Left cardiac atrium (tissue), 4 donors: ENCODE data around the gene LAMB4. TPM values are rescaled to one million over a fixed set of nuclear protein-coding genes. Genes with fewer than 3 reads are reported as not detected.
"Not testable (repeated sequence)": the region's sequence is repeated elsewhere in the genome, so short reads cannot be mapped to it uniquely, and the experiment has no call there.

Experiments
- ATAC-seq, 2 donors: fragments of 200-7000 bp; cut with Tn5 transposase; one replicate each; pipeline ENCODE4 v1.9.1; 2020; ENCODE audit warnings: mild to moderate bottlenecking in 2 of 2, moderate library complexity in 2 of 2
- DNase-seq: peaks from one replicate; pipeline ENCODE4 v3.0.0-alpha.2; 2020
- intact Hi-C, 2 donors: fragments of 100-400 bp; cut with DNase I; formaldehyde crosslinking; loops; one replicate each; pipeline versions ENCODE4 v1.14.1 to v1.15.1; 2022 to 2023
- total RNA-seq, 2 donors: library from RNA; stranded (reverse); fragmentation: NEBNext Ultra II Directional; extraction: Animal tissue kit (Norgen Biotek cat#: 25700); gene quantifications; one replicate each; pipeline ENCODE4 v1.2.1, GENCODE V29; 2021
- donor health status: DM: no; HTN: yes; CAD: no.
- donor health status: DM: no; HTN: yes; CAD: no; lungs with severe emphysema.
- donor health status: DM: yes; HTN: yes; CAD: no.
- donor health status: Dilated cardiomyopathy.

LAMB4 gene
- total RNA-seq, 2 donors from 2014 or later, result 0.16 to 0.47 TPM

- intact Hi-C loops, result no loop called here
- no peak for DNase-seq
- peak; percentile 20 to 21 for ATAC-seq
Observed at GRCh38 chr7:108063520-108063933, 66.6 kb downstream of the LAMB4 start.

GRCh38 chr7:108062250-108063014 lies 67.7 kb downstream of the LAMB4 start:
- DNase-seq, result no peak

GRCh38 chr7:108059526-108059925 lies 70.6 kb downstream of the LAMB4 start:
- ATAC-seq (peak; percentile 68 to 76), DNase-seq (no peak)
- intact Hi-C loops, result no loop called here

More at GRCh38 chr7:108062250-108063014, 67.7 kb downstream of the LAMB4 start:
- no peak for ATAC-seq
- intact Hi-C loops, result no loop called here

- intact Hi-C loops, result no loop called here
- ATAC-seq, result no peak
- DNase-seq, result no peak
Observed at GRCh38 chr7:108057951-108058481, 72.1 kb downstream of the LAMB4 start.

DNA sequence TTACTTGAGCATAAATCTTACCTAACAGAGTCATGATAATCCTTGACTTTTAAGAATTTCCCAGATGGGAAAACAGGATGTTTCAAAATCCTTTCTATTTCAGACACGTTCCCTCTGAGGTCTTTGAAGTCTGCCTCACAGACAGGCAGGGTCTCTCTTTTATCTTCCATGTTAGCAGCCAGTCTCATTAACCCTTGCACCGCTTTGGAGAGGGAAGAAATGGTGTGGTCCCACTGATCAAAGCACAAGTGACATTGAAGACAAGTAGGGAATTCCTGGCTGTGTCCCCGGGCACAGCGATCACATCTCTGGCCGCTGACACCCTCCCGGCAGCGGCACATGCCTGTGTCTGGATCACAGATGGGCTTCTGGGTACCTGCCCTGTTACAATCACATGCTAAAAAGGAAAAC lies 74.5 kb downstream of the LAMB4 start:
- ATAC-seq, result no peak
- intact Hi-C loops, result no loop called here

GRCh38 chr7:108054537-108054936 lies 75.6 kb downstream of the LAMB4 start:
- no peak for ATAC-seq
- intact Hi-C loops, result no loop called here
- no peak for DNase-seq

More for the DNA sequence above, 74.5 kb downstream of the LAMB4 start:
- DNase-seq, result no peak

DNA sequence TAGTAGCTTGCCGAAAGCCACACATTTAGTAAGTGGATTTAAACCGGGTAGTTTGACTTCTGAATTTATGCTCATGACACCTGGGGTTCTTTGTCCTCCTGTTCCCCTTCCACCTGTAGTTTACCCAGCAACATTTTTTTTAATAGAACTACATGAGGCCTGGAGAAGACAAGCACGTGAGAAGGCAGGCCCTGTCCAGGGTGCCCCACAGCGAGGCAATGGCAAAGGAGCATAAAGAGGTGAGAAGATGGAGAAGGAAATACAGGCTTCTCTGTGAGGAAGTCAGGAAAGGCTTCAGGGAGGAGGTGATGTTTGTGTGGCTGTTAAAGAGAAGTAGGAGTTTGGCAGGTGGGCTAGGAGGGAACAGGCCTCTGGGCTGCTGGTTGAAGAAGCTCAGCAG lies 76.9 kb downstream of the LAMB4 start:
- ATAC-seq, result no peak
- intact Hi-C loops, result no loop called here
- no peak for DNase-seq

GRCh38 chr7:108051454-108051853 lies 78.7 kb downstream of the LAMB4 start:
- ATAC-seq, result no peak
- intact Hi-C loops, result no loop called here
- DNase-seq, result no peak

- ATAC-seq (no peak), DNase-seq (no peak)
- intact Hi-C loops, result no loop called here
Observed at GRCh38 chr7:108049962-108050361, 80.2 kb downstream of the LAMB4 start.

DNA sequence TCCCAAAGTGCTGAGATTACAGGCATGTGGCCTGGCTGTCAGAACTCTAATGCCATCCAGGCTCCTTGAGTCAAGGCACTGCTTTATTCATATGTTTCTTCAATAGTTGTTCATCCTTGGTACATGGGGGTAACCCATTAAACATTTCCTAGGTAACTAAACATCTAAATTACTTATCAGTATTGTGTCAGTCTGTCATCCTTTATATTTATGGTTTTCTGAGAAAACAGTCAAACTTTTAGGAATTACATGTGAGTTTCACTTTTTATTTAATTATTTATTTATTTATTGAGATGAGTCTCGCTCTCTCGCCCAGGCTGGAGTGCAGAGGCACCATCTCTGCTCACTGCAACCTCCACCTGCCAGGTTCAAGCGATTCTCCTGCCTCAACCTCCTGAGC lies 81.7 kb downstream of the LAMB4 start:
- intact Hi-C loops, result no loop called here
- ATAC-seq (no peak), DNase-seq (no peak)

DNA sequence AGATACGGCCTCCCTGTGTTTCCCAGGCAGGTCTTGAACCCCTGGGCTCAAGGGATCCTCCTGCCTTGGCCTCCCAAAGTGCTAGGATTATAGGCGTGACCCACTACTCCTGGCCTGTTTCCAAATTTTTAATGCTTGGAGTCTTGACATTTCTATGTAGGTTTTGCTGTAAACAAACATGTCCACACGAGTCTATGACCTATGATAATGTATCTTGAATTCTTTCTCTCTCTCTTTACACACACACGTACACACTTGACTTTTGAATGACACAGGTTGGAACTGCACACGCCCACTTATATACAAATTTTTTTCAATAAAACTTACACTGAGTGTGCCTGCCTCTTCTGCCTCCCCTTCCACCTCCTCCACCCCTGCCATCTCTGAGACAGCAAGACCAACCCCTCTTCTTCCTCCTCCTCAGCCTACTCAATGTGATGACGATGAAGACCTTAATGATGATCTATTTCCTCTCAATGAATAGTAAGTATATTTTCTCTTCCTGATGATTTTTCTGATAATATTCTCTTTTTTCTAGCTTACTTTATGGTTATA lies 83.1 kb downstream of the LAMB4 start:
- DNase-seq, result no peak
- intact Hi-C loops, result no loop called here
- ATAC-seq, result no peak

DNA sequence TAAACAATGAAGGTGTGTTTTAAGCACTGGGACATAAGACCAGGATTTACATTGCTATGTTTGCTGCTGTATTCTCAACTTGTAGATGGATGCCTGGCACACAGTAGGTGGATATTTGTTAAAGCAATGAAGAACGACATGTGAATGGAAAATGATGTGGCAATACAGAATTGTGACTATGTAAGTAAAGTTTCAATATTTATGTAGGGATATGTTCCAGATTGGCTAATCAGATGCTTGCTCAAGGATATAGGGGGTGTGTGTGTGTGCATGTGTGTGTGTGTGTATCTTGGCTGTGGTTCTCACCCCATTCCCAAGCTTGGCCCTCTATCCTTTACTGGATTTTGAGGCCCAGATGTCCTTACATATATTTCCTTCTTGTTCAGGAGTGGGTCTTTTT lies 84.5 kb downstream of the LAMB4 start:
- peak in 1 of 2 donors; percentile 33 for ATAC-seq
- intact Hi-C loops, result no loop called here
- DNase-seq, result no peak

DNA sequence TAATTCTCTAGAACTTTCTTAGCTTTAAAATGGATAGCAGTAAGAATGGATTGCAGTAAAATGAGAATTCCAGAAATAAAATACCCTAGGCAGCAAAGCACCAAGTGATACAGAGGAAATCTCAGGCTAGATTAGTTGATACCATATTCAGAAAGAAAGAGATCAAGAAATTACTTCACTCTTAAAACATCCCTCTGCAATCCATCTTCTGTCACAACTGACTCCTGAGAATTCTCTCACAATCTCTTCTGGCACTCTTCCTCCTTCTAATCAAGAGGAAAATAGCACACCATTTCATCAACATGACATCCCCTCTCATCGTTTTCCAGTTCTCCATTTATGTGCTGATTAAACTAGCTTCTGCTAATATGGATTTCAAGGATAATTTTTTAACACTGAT lies 85.0 kb downstream of the LAMB4 start:
- intact Hi-C loops, result no loop called here
- peak; percentile 55 to 88 for ATAC-seq
- no peak for DNase-seq

DNA sequence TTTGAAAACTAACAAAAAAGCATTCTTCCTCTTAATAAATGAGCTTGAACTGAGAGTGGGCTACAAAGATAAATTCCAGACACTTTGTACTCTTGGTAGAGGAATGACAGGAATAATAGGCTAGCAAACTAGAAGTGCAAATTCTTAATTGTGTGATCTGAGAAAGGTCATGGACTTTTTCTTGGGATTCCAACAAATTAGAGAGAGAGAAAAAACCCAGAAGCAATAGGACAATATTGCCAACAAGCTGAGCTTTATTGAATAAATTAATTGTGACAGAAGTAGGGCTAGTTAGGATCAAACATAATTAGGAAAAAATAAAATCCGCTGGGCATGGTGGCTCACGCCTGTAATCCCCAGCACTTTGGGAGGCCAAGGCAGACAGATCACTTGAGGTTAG lies 85.8 kb downstream of the LAMB4 start:
- ATAC-seq, result no peak
- no peak for DNase-seq
- intact Hi-C loops, result no loop called here

DNA sequence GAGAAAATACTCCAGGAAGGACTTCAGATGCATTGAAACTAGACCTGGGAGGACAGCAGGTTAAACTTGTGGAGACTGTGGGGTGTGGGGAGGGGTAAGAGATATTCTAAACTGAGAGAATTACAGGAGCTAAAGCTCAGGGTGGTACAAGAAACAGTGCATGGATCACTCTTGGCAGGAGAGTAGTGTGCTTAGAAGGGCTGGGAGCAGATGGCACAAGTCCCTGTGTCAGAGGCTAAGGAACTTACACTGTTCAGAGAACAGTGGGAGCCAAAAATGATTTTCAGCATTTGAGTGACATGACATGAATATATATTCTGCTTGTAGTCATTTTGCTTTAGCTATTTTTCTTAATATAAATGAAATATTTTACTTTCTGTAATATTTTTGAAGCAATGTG lies 91.2 kb downstream of the LAMB4 start:
- ATAC-seq (no peak), DNase-seq (no peak)
- intact Hi-C loops, result no loop called here

DNA sequence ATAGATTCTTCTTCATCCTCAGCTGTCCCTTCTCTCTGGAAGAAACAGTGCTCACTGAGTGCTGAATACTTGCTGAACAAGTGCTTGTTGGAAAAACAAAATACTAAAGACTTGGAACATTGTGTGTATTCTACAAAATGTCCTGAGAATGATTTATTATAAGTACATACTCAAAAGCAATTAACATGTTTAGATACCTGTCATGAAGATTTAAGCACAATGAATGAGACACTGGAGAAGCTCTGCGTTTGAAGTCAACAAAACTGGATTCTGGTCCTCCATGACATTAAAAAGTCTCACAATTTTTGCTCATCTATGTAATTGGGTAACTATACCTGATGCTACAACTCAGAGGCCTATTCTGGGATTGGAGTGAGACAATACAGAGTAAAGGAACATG lies 92.4 kb downstream of the LAMB4 start:
- intact Hi-C loops, result no loop called here
- ATAC-seq, result no peak
- no peak for DNase-seq

DNA sequence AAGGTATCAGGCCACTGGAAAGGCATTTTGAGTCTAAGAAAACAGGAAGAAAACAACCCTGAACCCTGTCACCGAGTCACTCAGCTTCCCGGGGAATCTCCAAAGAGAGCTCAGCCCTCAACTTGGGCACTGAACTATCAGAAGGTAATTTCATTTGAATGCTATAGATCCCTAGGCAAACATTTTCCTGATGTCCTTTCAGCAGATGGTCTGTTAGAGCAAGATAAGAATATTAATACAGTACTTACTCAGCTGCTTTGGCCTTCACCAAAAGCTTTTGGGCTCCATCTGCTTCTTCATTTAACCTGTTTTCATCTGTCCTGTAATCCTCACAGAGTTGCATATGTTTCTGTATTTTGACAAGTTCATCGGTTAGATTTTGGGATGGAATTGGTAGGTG lies 93.0 kb downstream of the LAMB4 start:
- DNase-seq (no peak), ATAC-seq (no peak)
- intact Hi-C loops, result no loop called here

GRCh38 chr7:108034586-108034985 lies 95.6 kb downstream of the LAMB4 start:
- ATAC-seq, result no peak
- intact Hi-C loops, result no loop called here
- DNase-seq, result no peak

DNA sequence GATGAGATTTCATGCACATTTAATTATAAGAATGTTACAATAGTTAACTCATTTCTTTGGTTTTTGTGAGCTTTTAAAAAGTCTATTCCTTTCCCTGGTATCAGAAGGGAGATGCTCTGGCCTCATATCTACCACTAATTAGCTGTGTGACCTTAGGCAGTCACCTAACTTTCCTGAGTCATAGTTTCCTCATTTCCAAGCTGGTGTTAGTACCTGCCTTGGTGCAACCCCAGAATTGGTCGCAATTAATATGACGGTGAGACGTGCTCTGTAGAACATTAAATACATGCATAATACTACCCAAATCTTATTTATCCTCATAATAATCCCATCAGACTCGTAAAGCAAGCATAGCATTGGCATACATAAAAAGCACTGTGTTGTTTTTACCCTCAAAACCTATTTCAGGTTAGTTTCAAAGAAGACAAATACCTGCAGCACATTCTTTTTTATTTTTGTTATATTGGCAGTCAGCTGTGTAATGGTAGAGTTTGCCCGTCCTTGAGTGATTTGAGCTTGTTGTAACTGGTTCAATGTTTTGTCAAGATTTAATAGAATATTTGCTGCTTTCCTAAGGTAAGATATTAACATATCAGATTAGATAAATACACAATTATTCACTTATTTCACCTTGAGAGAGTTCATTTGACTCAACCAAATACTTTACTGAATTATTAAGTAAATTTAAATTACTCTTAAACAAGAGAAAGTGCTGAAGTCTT lies 96.2 kb downstream of the LAMB4 start:
- ATAC-seq, result no peak
- intact Hi-C loops, result no loop called here

DNA sequence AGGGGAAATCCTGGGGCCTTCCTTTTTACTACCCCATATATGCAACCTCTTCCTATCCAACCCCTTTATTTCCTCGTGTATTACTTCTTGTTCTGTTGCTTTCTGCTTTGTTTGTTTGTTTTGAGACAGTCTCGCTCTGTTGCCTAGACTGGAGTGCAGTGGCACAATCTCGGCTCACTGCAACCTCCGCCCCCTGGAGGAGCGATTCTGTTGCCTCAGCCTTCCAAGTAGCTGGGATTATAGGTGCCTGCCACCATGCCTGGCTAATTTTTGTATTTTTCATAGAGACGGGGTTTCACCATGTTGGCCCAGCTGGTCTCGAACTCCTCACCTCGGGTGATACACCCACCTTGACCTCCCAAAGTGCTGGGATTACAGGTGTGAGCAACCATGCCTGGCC lies 96.9 kb downstream of the LAMB4 start:
- ATAC-seq, intact Hi-C loops, DNase-seq: not testable (repeated sequence)

More for the DNA sequence above, 96.2 kb downstream of the LAMB4 start:
- no peak for DNase-seq
